Peyer's patch (tissue), 4 donors: ENCODE data around the gene MEGF9.

Experiments
- CTCF ChIP-seq, 6 experiments: fragments of 450-650 bp in 4 of 6; fragments of 200-600 bp in 2 of 6; sonication (generic) in 1 of 6; IDR thresholded peaks; one replicate each; pipeline ENCODE4 v1.5.1; 2017 to 2019; ENCODE audit warnings: antibody characterized with exemption in 6 of 6, mild to moderate bottlenecking in 3 of 6, moderate library complexity in 1 of 6
- POLR2A ChIP-seq, 2 donors: fragments of 450-650 bp; IDR thresholded peaks; one replicate each; pipeline ENCODE4 v1.5.1; 2017; ENCODE audit warnings: antibody characterized with exemption in 2 of 2, mild to moderate bottlenecking in 2 of 2, moderate library complexity in 2 of 2

GRCh38 chr9:120711354-120711753, 2.9 kb downstream of the MEGF9 start:
- TF ChIP-seq POLR2A (IDR thresholded peaks at IDR 0.05): no peak
- peak in 1 of 6 experiments; percentile 35 for TF ChIP-seq CTCF (IDR thresholded peaks at IDR 0.05)
